Stromal cell of bone marrow (primary cell): ENCODE measurements around the gene SERINC4.
"Not testable (repeated sequence)": the region's sequence is repeated elsewhere in the genome, so short reads cannot be mapped to it uniquely, and the experiment has no call there.

Experiments used
- DNase-seq: peaks from one replicate; pipeline ENCODE4 v3.0.0-alpha.2; 2012; ENCODE audit warnings: low read depth

The SERINC4 gene

DNA sequence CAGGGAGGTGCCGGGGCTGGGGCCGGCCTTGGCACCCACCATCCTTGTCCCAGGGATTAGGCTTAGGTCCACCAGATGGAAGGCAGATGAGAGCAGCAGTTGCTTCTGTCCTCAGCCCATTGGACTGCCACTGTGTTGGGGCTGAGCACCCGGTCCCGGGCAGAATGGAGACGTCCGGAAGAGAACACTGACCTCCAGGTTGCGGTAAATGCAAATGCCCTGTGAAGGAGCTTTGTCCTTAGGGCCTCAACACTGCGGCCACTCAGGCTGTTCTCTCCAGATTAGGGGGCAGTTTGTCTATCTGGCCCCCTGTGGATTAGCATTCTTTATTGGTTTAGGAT lies at the start of gene SERINC4:
SERINC4 (minus strand) TSS at position 276 of the 341 bp plus-strand sequence; CDS start at position 42, 234 bp downstream.
- no peak for DNase-seq

- DNase-seq: no peak
Observed at GRCh38 chr15:43845421-43845820, 45.4 kb upstream of the SERINC4 start.

GRCh38 chr15:43832485-43832884 lies 32.5 kb upstream of the SERINC4 start:
- not testable (repeated sequence) for DNase-seq

DNA sequence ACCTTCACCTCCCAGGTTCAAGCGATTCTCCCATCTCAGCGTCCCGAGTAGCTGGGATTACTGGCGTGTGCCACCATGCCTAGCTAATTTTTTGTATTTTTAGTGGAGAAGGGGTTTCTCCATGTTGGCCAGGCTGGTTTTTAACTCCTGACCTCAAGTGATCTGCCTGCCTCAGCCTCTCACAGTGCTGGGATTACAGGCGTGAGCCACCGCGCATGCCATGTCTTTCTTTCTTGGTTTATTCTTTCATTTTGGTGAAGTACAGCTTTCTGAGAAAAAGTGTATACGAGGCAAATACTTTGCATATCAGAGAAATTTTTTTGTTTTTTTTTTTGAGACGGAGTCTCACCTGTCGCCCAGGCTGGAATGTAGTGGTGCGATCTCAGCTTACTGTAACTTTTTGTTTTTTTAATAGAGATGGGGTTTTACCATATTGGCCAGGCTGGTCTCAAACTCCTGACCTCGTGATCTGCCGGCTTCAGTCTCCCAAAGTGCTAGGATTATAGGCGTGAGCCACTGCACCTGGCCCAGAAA lies 31.6 kb upstream of the SERINC4 start:
- not testable (repeated sequence) for DNase-seq

DNA sequence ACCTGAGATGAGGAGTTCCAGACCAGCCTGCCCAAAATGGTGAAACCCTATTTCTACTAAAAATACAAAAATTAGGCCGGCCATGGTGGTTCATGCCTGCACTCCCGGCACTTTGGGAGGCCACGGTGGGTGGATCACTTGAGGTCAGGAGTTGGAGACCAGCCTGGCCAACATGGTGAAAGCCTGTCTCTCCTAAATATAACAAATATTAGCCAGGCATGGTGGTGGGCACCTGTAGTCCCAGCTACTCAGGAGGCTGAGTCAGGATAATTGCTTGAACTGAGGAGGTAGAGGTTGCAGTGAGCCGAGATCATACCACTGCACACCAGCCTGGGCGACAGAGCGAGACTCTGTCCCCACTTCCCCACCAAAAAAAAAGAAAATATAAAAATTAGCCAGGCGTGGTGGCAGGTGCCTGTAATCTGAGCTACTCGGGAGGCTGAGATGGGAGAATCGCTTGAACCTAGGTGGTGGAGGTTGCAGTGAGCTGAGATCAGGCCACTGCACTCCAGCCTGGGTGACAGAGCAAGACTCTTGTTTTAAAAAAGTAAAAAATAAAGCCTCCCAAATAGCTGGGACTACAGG lies 30.8 kb upstream of the SERINC4 start:
- DNase-seq: not testable (repeated sequence)

- not testable (repeated sequence) for DNase-seq
Observed at GRCh38 chr15:43829951-43830540, 30.0 kb upstream of the SERINC4 start.

DNA sequence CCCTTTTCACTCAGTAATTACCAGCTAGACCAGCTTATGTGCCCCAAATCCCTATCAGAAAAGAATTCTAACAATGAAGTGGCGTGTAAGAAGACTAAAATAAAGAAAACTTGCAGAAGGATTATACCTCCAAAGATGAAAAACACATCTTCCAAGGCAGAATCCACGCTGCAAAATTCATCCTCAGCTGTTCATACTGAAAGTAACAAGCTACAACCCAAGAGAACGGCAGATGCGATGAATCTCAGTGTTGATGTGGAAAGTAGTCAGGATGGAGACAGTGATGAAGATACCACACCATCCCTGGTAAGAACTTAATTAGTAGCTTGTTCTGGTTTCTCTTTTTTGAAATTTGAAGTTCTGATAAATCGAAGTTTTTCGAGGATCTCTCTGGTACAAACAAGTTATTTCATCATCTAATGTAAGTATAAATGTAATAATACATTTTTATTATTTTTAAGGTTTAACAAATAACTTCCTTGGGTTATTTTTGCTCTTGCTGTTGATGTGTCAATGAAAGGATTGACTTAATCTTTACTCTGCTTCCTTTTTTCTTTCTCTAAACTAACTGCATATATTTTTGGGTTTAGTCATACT lies 28.1 kb upstream of the SERINC4 start:
- DNase-seq: no peak

DNA sequence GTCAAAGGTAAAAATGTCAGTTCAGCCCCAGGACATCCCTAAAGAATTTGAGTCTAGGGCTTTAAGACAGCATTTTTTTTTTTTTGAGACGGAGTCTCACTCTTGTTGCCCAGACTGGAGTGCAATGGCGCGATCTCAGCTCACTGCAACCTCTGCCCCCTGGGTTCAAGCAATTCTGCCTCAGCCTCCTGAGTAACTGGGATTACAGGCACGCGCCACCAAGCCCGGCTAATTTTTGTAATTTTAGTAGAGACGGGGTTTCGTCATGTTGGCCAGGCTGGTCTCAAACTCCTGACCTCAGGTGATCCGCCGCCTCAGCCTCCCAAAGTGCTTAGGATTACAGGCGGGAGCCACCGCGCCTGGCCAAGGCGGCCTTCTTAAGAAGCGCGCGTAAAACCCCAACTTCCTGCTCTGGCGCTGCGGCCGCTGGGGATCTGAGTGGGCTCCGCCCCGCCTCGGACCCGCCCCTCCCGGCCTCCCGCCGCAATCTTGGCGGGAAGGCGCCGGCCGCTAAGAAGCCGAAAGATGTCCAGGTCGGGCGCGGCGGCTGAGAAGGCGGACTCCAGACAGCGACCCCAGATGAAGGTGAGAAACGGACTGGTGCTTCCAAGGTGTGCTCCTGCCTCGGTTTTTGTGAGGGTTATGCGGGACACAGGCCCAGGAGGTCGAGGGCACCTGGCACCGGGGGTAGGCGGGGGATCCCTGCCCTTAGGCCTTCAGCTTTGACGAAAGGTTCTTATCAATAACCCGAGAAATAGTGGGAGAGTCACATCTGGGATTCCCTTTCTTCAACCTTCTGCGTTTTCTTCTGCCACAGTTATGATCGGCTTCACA lies 26.7 kb upstream of the SERINC4 start, which contains the start of gene WDR76:
WDR76 (plus strand) TSS at position 495 of the 834 bp plus-strand sequence; CDS start at position 526, 31 bp downstream.
- peak; percentile 57 for DNase-seq

DNA sequence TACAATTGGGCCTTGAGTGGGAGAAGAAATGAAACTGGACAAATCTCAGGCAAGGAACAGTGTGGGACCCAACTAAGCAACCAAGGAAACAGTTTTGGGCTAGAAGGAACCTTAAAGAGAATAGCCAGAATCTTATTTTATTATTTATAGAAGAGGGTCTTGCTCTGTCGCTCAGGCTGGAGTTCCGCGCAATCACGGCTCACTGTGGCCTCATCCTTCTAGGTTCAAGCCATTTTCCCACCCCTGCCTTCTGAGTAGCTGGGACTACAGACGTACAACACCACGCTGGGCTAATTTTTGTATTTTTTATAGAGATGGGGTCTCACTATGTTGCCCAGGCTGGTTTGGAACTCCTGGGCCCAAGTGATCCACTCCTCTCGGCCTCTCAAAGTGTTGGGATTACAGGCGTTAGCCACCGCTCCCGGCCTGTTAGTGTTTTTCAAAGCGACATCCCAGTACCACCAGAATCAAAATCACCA lies 26.0 kb upstream of the SERINC4 start:
- no peak for DNase-seq

GRCh38 chr15:43825305-43825704 lies 25.3 kb upstream of the SERINC4 start:
- not testable (repeated sequence) for DNase-seq

DNA sequence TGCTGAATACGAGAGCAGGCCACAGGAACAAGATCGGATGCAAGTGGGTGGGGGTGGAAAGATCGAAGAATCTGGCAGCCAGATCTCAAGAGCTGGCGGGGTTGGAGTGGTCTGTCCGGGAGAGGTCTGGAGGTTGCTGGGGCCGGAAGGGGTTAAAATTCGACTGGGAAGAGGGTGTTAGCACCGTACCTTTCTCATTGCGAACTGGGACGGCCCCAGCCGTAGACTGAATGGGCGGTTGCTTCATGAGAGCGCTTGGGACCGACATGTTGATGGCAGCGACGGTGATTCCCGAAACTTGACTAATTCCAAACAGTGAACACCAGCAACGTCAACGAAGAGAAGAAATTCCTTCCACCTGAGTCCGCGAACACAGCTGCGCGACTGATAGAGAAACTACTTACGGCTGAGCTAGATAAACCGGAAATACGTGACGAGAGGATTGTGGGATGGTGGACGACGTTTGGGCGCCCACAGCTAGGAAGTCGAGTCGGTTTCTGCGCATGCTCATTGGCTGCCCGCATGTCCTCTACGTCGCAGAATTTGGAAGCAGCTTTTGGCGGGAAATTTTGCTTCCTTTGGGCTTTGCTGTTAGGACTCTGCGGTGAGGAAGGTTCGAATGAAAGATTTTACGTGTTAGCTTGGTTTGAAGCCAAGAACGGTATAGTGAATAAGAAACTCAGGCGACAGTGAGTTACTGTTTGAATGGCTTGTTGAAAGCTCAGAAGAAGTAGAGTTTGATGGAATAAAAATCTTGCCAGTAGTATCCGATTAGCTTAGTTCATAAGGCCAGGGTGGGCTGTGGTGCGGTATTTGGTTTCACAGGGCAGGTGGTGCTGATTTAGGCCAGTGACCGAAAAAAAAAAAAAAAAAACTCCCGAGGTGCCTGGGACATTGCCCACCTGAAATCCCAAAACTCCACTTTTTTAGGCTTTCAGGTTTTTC lies 24.6 kb upstream of the SERINC4 start, which contains the start of gene MFAP1:
MFAP1 (minus strand) TSS at position 389 of the 945 bp plus-strand sequence; CDS start at position 268, 121 bp downstream.
- peak; percentile 95 for DNase-seq

GRCh38 chr15:43821505-43821904 lies 21.5 kb upstream of the SERINC4 start:
- no peak for DNase-seq

GRCh38 chr15:43815064-43815463 lies 15.0 kb upstream of the SERINC4 start:
- not testable (repeated sequence) for DNase-seq

- DNase-seq: no peak
Observed at GRCh38 chr15:43808960-43809678, 9.1 kb upstream of the SERINC4 start.

- DNase-seq: no peak
Observed at GRCh38 chr15:43808435-43808950, 8.5 kb upstream of the SERINC4 start.

DNA sequence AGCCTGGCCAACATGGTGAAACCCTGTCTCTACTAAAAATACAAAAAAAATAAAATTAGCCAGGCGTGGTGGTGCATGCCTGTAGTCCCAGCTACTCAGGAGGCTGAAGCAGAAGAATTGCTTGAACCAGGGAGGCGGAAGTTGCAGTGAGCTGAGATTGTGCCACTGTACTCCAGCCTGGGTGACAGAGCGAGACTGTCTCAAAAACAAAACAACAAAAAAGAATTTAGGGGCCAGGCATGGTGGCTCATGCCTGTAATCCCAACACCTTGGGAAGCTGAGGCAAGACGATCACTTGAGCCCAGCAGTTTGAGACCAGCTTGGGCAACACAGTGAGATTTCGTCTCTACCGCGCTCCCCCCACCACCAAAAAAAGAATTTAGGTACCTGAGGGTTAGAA lies 2.7 kb upstream of the SERINC4 start:
- not testable (repeated sequence) for DNase-seq

DNA sequence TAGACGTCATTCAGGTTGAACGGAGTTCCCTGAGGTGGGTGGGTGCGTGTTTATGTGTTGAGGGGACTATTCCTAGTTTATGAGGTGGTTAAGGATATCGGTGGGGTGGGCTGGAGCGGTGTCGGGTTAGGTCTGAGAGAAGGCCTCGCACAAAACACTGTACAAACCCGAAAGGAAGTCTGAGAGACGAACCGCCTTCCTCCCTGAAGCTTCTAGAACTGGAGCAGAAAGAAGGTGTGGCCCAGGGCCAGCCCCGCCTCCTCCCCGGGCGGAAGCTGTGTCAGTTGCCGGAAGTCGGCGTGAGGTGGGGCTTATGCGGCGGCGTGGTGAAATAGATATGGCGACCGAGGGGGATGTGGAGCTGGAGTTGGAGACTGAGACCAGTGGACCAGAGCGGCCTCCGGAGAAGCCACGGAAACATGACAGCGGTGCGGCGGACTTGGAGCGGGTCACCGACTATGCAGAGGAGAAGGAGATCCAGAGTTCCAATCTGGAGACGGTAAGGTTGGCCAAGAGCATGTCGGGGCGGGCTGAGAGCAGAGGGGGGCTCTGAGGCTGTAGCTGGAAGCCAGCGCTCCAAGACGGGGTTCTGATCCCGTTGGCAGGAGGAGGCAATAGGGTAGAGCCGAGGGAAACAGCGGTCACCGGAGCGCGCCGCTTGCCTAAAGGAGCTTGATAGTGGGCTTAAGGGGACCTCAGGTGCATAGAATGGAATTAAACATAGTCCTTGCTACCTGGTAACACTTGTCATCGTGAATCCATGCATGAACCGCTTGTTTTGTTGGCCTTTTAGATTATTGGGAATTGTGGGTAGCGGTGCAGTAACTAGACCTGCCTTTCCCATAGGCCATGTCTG lies 494 bp upstream of the SERINC4 start, which contains the start of gene HYPK:
HYPK (plus strand) TSS at position 314 of the 856 bp plus-strand sequence; CDS start at position 338, 24 bp downstream.
- DNase-seq: peak; percentile 82

- DNase-seq: no peak
Observed at GRCh38 chr15:43799209-43799944, 643 bp downstream of the SERINC4 start.
